H1 (cell line): ENCODE measurements around the gene FHIT. TPM values are rescaled to one million over a fixed set of nuclear protein-coding genes. Genes with fewer than 3 reads are reported as not detected.

Source experiments
- CTCF ChIA-PET: fragments of 300-600 bp; sonication (Branson Sonifier 250); formaldehyde crosslinking; loops from one replicate; lab custom pipeline; 2021; ENCODE audit not compliant: partially characterized antibody; lab: Charles Lee
- POLR2A ChIA-PET: fragments of 300-600 bp; sonication (Branson Sonifier 250); formaldehyde crosslinking; loops from one replicate; lab custom pipeline; 2021; ENCODE audit warnings: inconsistent platforms; ENCODE audit not compliant: partially characterized antibody; lab: Charles Lee
- DNase-seq, 2 experiments: peaks; one replicate each; pipeline versions ENCODE4 v3.0.0 to v3.0.0-alpha.2; 2010 to 2022; ENCODE audit warnings: low spot score in 2 of 2, low read depth in 1 of 2, mixed read lengths in 1 of 2
- FAIRE-seq: peaks from 2 replicates; lab custom pipeline; 2011; peaks lifted over from hg19 to GRCh38; lab: Jason Lieb, UNC
- H2AFZ ChIP-seq: 2 replicates; pipeline ENCODE4 v1.8.1; 2012; ENCODE audit warnings: low read length, inconsistent platforms
- H2AK5ac ChIP-seq: 2 replicates; pipeline ENCODE4 v1.6.1; 2013; ENCODE audit warnings: low read depth, low read length
- H2BK120ac ChIP-seq: replicated peaks from 2 replicates; pipeline ENCODE3; 2013; ENCODE audit warnings: low read depth, low read length, inconsistent platforms
- H2BK12ac ChIP-seq: 2 replicates; pipeline ENCODE4 v1.6.1; 2013; ENCODE audit warnings: low read depth, low read length
- H2BK15ac ChIP-seq: 2 replicates; pipeline ENCODE4 v1.6.1; 2013; ENCODE audit warnings: low read length
- H2BK20ac ChIP-seq: 2 replicates; pipeline ENCODE4 v1.6.1; 2013; ENCODE audit warnings: low read length
- H2BK5ac ChIP-seq: 2 replicates; pipeline ENCODE4 v1.6.1; 2013; ENCODE audit warnings: low read depth, low read length
- H3K14ac ChIP-seq: 2 replicates; pipeline ENCODE4 v1.6.1; 2013; ENCODE audit warnings: inconsistent platforms; ENCODE audit not compliant: insufficient read length
- H3K18ac ChIP-seq: 2 replicates; pipeline ENCODE4 v1.6.1; 2013; ENCODE audit warnings: low read length; ENCODE audit errors: extremely low read depth
- H3K23ac ChIP-seq: 2 replicates; pipeline ENCODE4 v1.6.1; 2013; ENCODE audit warnings: inconsistent platforms; ENCODE audit not compliant: insufficient read length
- H3K23me2 ChIP-seq: 2 replicates; pipeline ENCODE4 v1.6.1; 2013; ENCODE audit warnings: low read depth, low read length
- H3K27ac ChIP-seq: 2 replicates; pipeline ENCODE4 v1.6.1; 2011; ENCODE audit warnings: low read depth, low read length, inconsistent platforms
- H3K27me3 ChIP-seq, 4 experiments: replicated peaks in 1 of 4; 1 replicate in 1 of 4; 2 replicates in 3 of 4; pipeline versions ENCODE4 v1.6.1 to v1.8.1; 2011 to 2013; ENCODE audit warnings: low read length in 3 of 4, mild to moderate bottlenecking in 3 of 4, inconsistent platforms in 2 of 4, mixed read lengths in 2 of 4, moderate library complexity in 1 of 4; ENCODE audit not compliant: control insufficient read depth in 3 of 4, insufficient read depth in 3 of 4; ENCODE audit errors: extremely low read depth in 1 of 4
- H3K36me3 ChIP-seq, 4 experiments: 2 replicates each; pipeline versions ENCODE4 v1.6.1 to v1.8.1; 2011 to 2013; ENCODE audit warnings: mild to moderate bottlenecking in 4 of 4, low read length in 3 of 4, moderate library complexity in 2 of 4, control low read depth in 1 of 4, inconsistent platforms in 1 of 4; ENCODE audit not compliant: insufficient read depth in 4 of 4, control insufficient read depth in 2 of 4
- H3K4ac ChIP-seq: replicated peaks from 2 replicates; pipeline ENCODE3; 2013; ENCODE audit warnings: low read length, low read depth, mixed read lengths, inconsistent platforms; ENCODE audit not compliant: insufficient read length
- H3K4me1 ChIP-seq, 4 experiments: replicated peaks in 1 of 4; 1 replicate in 1 of 4; 2 replicates in 3 of 4; pipeline versions ENCODE4 v1.6.1 to v1.8.1; 2011 to 2013; ENCODE audit warnings: low read length in 3 of 4, inconsistent platforms in 2 of 4, mixed read lengths in 1 of 4; ENCODE audit not compliant: insufficient read depth in 4 of 4, control insufficient read depth in 3 of 4
- H3K4me2 ChIP-seq, 2 experiments: 2 replicates each; pipeline versions ENCODE4 v1.6.1 to v1.8.1; 2011 to 2013; ENCODE audit warnings: low read depth in 2 of 2, low read length in 2 of 2, control low read depth in 1 of 2, inconsistent platforms in 1 of 2, mild to moderate bottlenecking in 1 of 2; ENCODE audit not compliant: insufficient read depth in 1 of 2
- H3K4me3 ChIP-seq, 4 experiments: fragments of 200-600, 300-600 bp in 1 of 4; sonication (generic), shearing (Covaris generic), sonication (Bioruptor Twin) in 1 of 4; 2 replicates each; pipeline versions ENCODE4 v1.5.1 to v1.8.1; 2011 to 2016; ENCODE audit warnings: low read length in 4 of 4, low read depth in 3 of 4, control low read depth in 2 of 4, inconsistent platforms in 2 of 4, mild to moderate bottlenecking in 2 of 4, mixed read lengths in 1 of 4, moderate library complexity in 1 of 4; ENCODE audit not compliant: insufficient read depth in 2 of 4; ENCODE audit errors: extremely low read depth in 1 of 4
- H3K56ac ChIP-seq: replicated peaks from 2 replicates; pipeline ENCODE3; 2013; ENCODE audit warnings: low read depth, mild to moderate bottlenecking, mixed read lengths, low read length, inconsistent platforms; ENCODE audit not compliant: insufficient read length
- H3K79me1 ChIP-seq: 2 replicates; pipeline ENCODE4 v1.6.1; 2013; ENCODE audit warnings: low read depth, low read length, control low read depth
- H3K79me2 ChIP-seq, 2 experiments: 2 replicates each; pipeline versions ENCODE4 v1.6.1 to v1.8.1; 2012 to 2013; ENCODE audit warnings: low read length in 2 of 2, mild to moderate bottlenecking in 2 of 2, inconsistent platforms in 1 of 2; ENCODE audit not compliant: insufficient read depth in 2 of 2, control insufficient read depth in 1 of 2
- H3K9ac ChIP-seq, 4 experiments: replicated peaks in 1 of 4; 1 replicate in 1 of 4; 2 replicates in 3 of 4; pipeline versions ENCODE4 v1.6.1 to v1.8.1; 2011 to 2013; ENCODE audit warnings: low read depth in 3 of 4, low read length in 3 of 4, control low read depth in 2 of 4, mild to moderate bottlenecking in 2 of 4, moderate library complexity in 2 of 4, inconsistent platforms in 1 of 4; ENCODE audit errors: extremely low read depth in 1 of 4
- H3K9me3 ChIP-seq, 2 experiments: 2 replicates each; pipeline versions ENCODE4 v1.6.1 to v1.8.1; 2012 to 2013; ENCODE audit warnings: mild to moderate bottlenecking in 2 of 2, moderate library complexity in 2 of 2, control low read depth in 1 of 2, inconsistent platforms in 1 of 2, low read depth in 1 of 2, low read length in 1 of 2, mixed read lengths in 1 of 2; ENCODE audit not compliant: insufficient read depth in 2 of 2
- H4K20me1 ChIP-seq, 2 experiments: replicated peaks in 1 of 2; 2 replicates each; pipeline versions ENCODE3 to v1.8.1; 2011 to 2013; ENCODE audit warnings: inconsistent platforms in 2 of 2, low read length in 2 of 2, mild to moderate bottlenecking in 1 of 2; ENCODE audit not compliant: insufficient read depth in 2 of 2, control insufficient read depth in 1 of 2
- H4K5ac ChIP-seq: 2 replicates; pipeline ENCODE4 v1.6.1; 2013; ENCODE audit warnings: low read length, low read depth, mixed read lengths, inconsistent platforms; ENCODE audit not compliant: insufficient read length
- H4K8ac ChIP-seq: 2 replicates; pipeline ENCODE4 v1.8.0; 2013; ENCODE audit warnings: mild to moderate bottlenecking, moderate library complexity, low read length, inconsistent platforms; ENCODE audit not compliant: insufficient read depth; ENCODE audit errors: extremely low read depth
- H4K91ac ChIP-seq: replicated peaks from 2 replicates; pipeline ENCODE3; 2013; ENCODE audit warnings: low read length, mixed read lengths, inconsistent platforms; ENCODE audit not compliant: insufficient read length
- CBX8 ChIP-seq: fragments of 300-800, 300-1000 bp; sonication (generic); IDR thresholded peaks from 2 replicates; pipeline ENCODE4 v1.7.1; 2016; ENCODE audit warnings: low read depth, low read length, borderline replicate concordance
- CEBPB ChIP-seq: IDR thresholded peaks from 2 replicates; pipeline ENCODE4 v1.6.1; 2012; ENCODE audit warnings: low read depth, low read length
- GABPA ChIP-seq: IDR thresholded peaks from 2 replicates; pipeline ENCODE4 v1.6.1; 2011; ENCODE audit warnings: mild to moderate bottlenecking, low read length, moderate library complexity, borderline replicate concordance; ENCODE audit not compliant: insufficient read depth
- GTF2F1 ChIP-seq: IDR thresholded peaks from 2 replicates; pipeline ENCODE4 v1.6.1; 2012; ENCODE audit warnings: low read depth, low read length, improper control_type of control experiment, borderline replicate concordance
- JUND ChIP-seq: IDR thresholded peaks from 2 replicates; pipeline ENCODE4 v1.6.1; 2011; ENCODE audit warnings: mild to moderate bottlenecking, improper control_type of control experiment, low read length
- MAX ChIP-seq: IDR thresholded peaks from 2 replicates; pipeline ENCODE4 v1.6.1; 2012; ENCODE audit warnings: inconsistent platforms
- NRF1 ChIP-seq: IDR thresholded peaks from 2 replicates; pipeline ENCODE4 v1.6.1; 2011; ENCODE audit warnings: mild to moderate bottlenecking, low read depth, low read length, improper control_type of control experiment
- RBBP5 ChIP-seq: IDR thresholded peaks from 2 replicates; pipeline ENCODE4 v1.7.1; 2012; ENCODE audit warnings: low read depth, mild to moderate bottlenecking, inconsistent platforms, low read length, moderate library complexity, borderline replicate concordance
- SIX5 ChIP-seq: IDR thresholded peaks from 2 replicates; pipeline ENCODE4 v1.6.1; 2011; ENCODE audit warnings: mild to moderate bottlenecking, low read depth, low read length
- TAF1 ChIP-seq: IDR thresholded peaks from 2 replicates; pipeline ENCODE4 v1.6.1; 2011; ENCODE audit warnings: mild to moderate bottlenecking, low read depth, low read length
- TEAD4 ChIP-seq: IDR thresholded peaks from 2 replicates; pipeline ENCODE4 v1.6.1; 2012; ENCODE audit warnings: low read depth, low read length, inconsistent platforms, mixed read lengths
- WGBS, 2 experiments: shearing (Covaris generic) in 1 of 2; methylation state at CpG; one replicate each; pipeline versions ENCODE4 v1.1.6 to v1.1.7; 2013 to 2015; ENCODE audit warnings: low lambda C conversion rate in 2 of 2, mixed read lengths in 2 of 2, inconsistent platforms in 1 of 2, low coverage in 1 of 2, missing lambda C conversion rate in 1 of 2; ENCODE audit not compliant: insufficient replicate concordance in 2 of 2, insufficient coverage in 1 of 2, insufficient read length in 1 of 2; ENCODE audit errors: extremely low coverage in 1 of 2, missing lambda C conversion rate in 1 of 2; 5-methylcytosine and 5-hydroxymethylcytosine counted together
- polyA plus RNA-seq, 7 experiments: library from polyadenylated mRNA; depleted of rRNA in 3 of 7; stranded (reverse) in 5 of 7; unstranded in 2 of 7; fragments of >200 nt in 5 of 7; fragments of 200-250 nt in 2 of 7; gene quantifications; 1 replicate in 5 of 7; 2 replicates in 1 of 7; 4 replicates in 1 of 7; pipeline versions ENCODE4 v1.2.1 to v1.2.3, GENCODE V29; 2011 to 2013; ENCODE audit warnings: missing spikeins in 2 of 7, mixed read lengths in 2 of 7
- total RNA-seq: library from RNA; stranded (reverse); fragmentation: NEBNext Ultra II Directional; extraction: Animal tissue kit (Norgen Biotek cat#: 25700); gene quantifications from 2 replicates; pipeline ENCODE4 v1.2.1, GENCODE V29; 2021

Gene FHIT
- total and polyA plus RNA-seq, 2 of the 8 experiments (the other 6 are each of a cell fraction or from before 2014, with no cell fraction given): 1.2 to 3.2 TPM

GRCh38 chr3:59940718-59941117, 1310.5 kb downstream of the FHIT start:
- no peak overlapping the region for H3K18ac ChIP-seq
- no peaks in the 10 kb centered on the region for H3K79me2 ChIP-seq
- ChIA-PET POLR2A (no interaction called here), CTCF (interaction anchor here (1.3 kb wide), 1 partner anchor 15 kb away, joined by 6 read pairs; no protein-coding TSS in a partner anchor)
- H2BK20ac ChIP-seq: no peak overlapping the region
- 94% methylated on average over 3 of the region's 3 CpGs; no CpG with 5 or more reads in 1 of the 2 experiments for WGBS, 2 experiments
- no peak overlapping the region for H2BK12ac ChIP-seq
- no peak overlapping the region for H3K4me2 ChIP-seq
- FAIRE-seq (no peak), DNase-seq (no peak)
- H2AK5ac ChIP-seq: no peak overlapping the region
- no peak overlapping the region for H4K91ac ChIP-seq
- no peak overlapping the region for H3K56ac ChIP-seq
- no peak overlapping the region for H2BK15ac ChIP-seq
- no peak overlapping the region for H3K4ac ChIP-seq
- H4K8ac ChIP-seq: no peak overlapping the region
- no peak overlapping the region for H2BK120ac ChIP-seq
- no peaks in the 10 kb centered on the region for H4K20me1 ChIP-seq
- no peaks in the 10 kb centered on the region for H3K79me1 ChIP-seq
- H4K5ac ChIP-seq: no peak overlapping the region
- no peaks in the 10 kb centered on the region for H3K4me1 ChIP-seq
- TF ChIP-seq GTF2F1: no peak
- no peak for TF ChIP-seq MAX
- TF ChIP-seq TAF1: no peak
- no peak for TF ChIP-seq NRF1
- no peak for TF ChIP-seq SIX5
- TF ChIP-seq TEAD4: no peak
- TF ChIP-seq GABPA: no peak
- no peak for TF ChIP-seq CBX8
- TF ChIP-seq RBBP5: no peak
- TF ChIP-seq JUND: no peak
- no peak for TF ChIP-seq CEBPB
- no peak overlapping the region for H2AFZ ChIP-seq
- no peak overlapping the region for H3K14ac ChIP-seq
- H3K27ac ChIP-seq: no peak overlapping the region
- no peaks in the 10 kb centered on the region for H3K36me3 ChIP-seq
- no peak overlapping the region for H3K4me3 ChIP-seq
- 0 out of 4 replicates have a peak, but pooled peaks cover 0 to 2% of the 10 kb centered on the region in 2 experiments for H3K9me3 ChIP-seq
- H3K27me3 ChIP-seq: no peaks in the 10 kb centered on the region
- H3K23me2 ChIP-seq: no peaks in the 10 kb centered on the region
- no peak overlapping the region for H3K23ac ChIP-seq
- no peak overlapping the region for H3K9ac ChIP-seq
- no peak overlapping the region for H2BK5ac ChIP-seq
